Stimulated activated CD8-positive, alpha-beta memory T cell treated with anti-CD3 and anti-CD28 coated beads, Interleukin-4, amount 100 ng/mL, for 4 hours (primary cell): Measurements from ENCODE around the gene AXIN1.
"Not testable (repeated sequence)": the region's sequence is repeated elsewhere in the genome, so short reads cannot be mapped to it uniquely, and the experiment has no call there.

Experiments used
- DNase-seq, 2 donors: peaks; one replicate each; pipeline ENCODE4 v3.0.0-alpha.2; 2020; ENCODE audit warnings: low read depth in 2 of 2, low spot score in 1 of 2

Gene AXIN1

DNA sequence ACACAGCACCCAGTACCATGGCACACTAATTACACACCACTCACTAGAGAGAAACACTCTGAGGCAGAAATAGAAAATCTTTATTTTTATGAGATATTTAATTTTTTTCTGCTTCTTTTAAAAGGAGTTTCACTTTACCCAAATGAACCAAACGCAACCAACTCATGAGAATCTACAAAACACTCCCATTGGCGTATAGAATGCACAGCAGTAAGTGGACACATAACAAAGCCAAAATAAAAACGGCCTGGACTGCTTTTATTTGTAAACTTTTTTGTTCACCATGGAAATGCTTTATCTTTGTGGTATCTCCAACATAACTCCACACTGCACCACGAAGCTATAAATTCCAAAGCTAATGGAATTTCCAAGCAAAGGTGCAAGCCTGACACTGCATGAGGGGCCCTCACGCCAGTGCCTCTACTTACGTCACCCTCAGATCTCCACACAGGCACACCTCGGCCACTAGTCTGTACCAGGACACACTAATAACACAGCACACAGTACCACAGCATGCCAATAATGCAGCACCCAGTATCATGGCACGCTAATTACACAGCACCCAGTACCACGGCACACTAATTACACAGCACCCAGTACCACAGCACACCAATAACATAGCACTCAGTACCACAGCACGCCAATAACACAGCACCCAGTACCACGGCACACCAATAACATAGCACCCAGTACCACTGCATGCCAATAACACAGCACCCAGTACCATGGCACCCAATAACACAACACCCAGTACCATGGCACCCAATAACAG, 17.5 kb downstream of the AXIN1 start:
- not testable (repeated sequence) for DNase-seq

- not testable (repeated sequence) for DNase-seq
These were observed 18.2 kb downstream of the AXIN1 start for GRCh38 chr16:334164-334832.

DNA sequence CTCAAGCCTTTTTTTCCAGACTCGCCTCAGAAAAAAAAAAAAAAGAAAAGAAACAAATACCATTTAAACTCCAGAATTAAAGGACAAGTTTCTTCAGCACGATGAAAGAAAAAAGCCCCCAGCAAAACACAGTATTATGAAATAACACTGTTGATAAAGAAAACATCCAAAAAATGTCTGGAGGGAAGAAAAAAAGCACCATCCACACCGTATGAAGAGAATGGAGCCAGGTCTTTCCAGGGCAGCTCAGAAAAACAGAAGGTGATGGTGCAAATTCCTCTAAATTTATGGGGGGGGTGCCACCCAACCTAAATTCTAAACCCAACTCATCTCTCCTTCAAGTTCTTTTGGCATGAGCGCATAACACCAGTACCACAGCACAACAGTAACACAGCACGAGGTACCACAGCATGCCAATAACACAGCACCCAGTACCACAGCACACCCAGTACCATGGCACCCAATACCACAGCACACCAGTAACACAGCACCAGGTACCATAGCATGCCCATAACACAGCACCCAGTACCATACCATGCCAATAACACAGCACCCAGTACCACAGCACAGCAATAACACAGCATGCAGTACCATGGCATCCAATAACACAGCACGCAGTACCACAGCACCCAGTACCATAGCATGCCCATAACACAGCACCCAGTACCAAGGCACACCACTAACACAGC, 19.0 kb downstream of the AXIN1 start:
- DNase-seq = no peak

DNA sequence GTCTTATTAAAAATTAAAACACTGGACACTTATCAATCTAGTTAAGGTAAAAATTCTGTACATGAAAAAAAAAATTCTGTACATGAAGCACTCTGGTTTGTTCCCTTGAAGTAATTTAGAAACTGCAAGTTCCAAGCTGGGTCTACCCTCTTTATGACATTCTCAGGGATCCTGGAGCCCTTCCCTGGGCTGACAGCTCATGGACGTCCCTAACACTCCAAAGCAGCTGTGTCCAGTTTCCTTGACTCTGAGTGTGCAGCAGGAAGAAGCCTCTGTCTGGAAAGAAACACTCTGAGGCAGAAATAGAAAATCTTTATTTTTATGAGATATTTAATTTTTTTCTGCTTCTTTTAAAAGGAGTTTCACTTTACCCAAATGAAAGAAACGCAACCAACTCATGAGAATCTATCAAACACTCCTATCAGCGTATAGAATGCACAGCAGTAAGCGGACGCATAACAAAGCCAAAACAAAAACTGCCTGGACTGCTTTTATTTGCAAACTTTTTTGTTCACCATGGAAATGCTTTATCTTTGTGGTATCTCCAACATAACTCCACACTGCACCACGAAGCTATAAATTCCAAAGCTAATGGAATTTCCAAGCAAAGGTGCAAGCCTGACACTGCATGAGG, 21.2 kb downstream of the AXIN1 start:
- DNase-seq = not testable (repeated sequence)

DNA sequence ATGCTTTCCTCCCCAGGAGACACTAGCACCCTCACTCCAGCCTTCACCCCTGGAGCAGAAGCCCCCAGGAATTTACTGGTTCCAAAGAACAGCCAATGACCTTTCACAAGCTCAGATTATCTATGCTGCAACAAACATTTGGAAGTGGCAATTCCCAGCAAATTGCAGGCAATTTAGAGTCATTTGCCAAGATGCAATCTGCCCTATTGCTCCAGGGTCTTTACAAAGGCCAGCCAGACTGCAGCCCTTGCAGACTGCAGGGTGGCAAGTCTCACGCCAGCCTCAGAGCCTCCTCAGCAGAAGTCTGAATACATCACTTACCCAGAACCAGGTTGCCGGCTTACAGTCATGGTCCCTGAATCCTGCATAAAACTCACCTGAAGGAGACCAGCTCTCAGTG, 21.8 kb downstream of the AXIN1 start:
- DNase-seq = no peak

DNA sequence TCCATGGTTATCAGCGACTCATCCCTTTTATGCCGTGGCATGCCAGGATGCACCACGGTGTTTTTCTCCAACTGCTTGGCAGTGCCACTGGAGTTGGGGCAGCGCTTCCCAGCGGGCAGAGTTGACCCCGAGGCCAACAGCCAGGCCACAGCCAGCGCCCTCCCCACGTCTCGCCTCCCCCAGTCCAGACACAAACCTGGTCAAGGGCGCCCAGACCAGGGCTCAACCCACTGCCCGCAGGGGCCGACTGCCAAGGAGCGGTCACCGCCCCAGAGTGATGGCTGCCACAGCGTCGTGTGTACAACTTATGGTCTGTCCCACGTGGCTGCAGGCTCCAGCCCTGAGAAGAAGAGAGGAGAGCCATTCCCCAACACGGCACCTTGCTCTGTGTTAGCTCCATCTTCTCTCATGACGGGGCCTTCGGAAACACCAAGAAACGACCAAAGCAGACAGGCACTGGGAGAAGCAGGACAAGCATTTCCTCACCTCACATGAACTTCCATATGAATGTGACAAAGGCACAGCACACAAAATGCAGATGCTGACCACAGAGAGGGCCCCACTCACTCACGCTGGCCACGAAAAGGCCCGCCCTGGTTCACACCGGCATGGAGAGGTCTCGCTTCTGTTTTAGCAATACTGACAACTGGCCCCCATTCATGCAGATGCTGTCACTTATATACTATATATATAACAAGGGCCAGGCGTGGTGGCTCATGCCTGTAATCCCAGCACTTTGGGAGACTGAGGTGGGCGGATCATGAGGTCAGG, 27.0 kb downstream of the AXIN1 start:
- DNase-seq = no peak

GRCh38 chr16:324451-325334, 27.8 kb downstream of the AXIN1 start:
- DNase-seq = peak; percentile 28 to 32

- no peak for DNase-seq
These were observed 28.4 kb downstream of the AXIN1 start for GRCh38 chr16:324201-324450.

DNA sequence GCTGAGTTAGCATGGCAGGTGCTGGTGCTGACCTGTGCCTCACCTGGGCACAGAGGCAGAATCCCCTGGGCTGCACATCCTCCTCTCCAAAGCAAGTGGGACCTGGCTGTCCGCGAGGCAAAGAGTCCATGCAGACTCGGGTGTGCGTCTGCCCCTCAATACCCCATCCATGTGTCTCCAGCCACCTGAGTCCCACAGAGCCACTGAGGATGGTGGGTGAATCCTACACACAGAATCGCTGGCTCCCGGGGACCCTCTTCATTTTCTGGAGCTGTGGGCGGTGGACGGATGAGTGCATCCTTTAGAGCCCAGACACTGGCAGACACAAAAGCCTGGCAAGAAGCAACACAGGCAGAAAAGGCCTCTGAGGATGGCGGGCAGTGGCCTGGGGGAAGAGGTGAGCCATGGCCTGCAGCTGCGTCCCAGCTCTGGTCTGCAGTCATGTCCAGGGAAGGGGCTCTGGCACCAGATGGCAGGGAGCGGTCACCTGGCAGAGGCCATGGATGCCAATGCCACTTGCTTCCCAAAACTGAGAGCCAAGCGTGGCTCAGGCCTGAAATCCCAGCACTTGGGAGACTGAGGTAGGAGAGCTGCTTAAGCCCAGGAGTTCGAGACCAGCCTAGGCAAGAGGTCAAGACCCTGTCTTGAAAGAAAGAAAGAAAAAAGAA, 29.9 kb downstream of the AXIN1 start:
- DNase-seq = no peak

GRCh38 chr16:321532-321931, 31.0 kb downstream of the AXIN1 start:
- no peak for DNase-seq

- DNase-seq = no peak
These were observed 32.3 kb downstream of the AXIN1 start for GRCh38 chr16:320206-320605.

- DNase-seq = no peak
These were observed 33.9 kb downstream of the AXIN1 start for GRCh38 chr16:318628-319027.

DNA sequence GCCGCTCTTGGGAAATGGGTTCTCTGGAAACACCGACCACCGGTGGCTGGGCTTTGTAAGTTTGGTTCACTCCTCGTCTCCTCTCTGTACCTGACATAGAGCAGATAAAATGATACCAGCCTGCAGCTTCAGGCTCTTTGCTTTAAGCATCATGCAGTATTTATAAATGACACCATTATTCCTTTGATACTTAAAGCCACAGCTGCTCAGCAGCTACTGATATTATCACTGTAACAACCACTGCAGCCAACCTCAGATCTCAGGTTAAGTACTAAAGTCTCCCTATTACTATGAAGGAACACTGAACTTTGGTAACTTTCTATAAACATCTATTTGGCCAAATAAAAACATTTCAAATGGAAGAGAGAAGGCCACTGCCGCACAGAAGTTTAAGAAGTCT, 34.9 kb downstream of the AXIN1 start:
- no peak for DNase-seq

GRCh38 chr16:316741-317464, 35.6 kb downstream of the AXIN1 start:
- no peak for DNase-seq

DNA sequence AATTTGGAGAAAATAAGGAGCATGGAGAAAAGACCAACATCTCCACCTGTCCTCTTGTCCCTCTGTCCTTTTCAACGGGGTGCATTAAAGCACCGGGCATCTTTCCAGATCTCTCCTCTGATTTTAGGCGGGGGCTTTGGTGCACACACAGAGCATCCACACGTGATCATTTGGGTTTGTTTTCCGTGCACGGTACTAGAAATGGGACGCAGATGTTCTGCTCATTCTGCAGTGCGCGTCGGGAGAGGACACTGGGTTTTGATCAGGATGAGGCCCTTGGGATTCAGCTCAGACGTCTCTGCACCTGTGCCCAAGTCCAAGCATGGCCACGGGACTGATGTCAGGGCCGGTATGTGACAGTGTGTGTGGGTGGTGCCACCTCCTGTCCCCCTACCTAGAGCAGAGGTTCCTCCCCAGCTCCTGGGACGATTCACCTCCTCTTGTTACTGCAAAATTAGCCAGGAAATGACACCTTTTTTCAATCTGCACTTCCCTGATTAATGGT, 37.7 kb downstream of the AXIN1 start:
- DNase-seq = no peak

- no peak for DNase-seq
These were observed 38.2 kb downstream of the AXIN1 start for GRCh38 chr16:314351-314750.

DNA sequence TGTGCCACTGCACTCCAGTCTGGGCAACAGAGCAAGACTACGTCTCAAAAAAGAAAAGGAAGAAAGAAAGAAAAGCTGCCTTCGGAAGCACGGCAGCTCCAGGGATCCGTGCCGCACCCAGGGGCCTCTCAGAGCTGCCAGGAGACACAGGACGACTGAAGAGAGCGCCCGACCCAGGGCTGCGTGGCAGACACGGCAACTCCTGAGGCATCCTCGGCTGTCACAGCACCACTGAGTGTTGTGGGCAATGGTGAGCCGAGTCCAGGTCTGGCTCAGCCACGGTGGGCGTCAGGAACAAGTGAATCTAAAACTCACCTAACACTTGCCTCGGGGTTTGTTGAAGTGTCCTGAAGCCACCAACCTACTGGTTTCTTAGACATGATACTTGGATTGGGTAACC, 40.8 kb downstream of the AXIN1 start:
- no peak for DNase-seq

DNA sequence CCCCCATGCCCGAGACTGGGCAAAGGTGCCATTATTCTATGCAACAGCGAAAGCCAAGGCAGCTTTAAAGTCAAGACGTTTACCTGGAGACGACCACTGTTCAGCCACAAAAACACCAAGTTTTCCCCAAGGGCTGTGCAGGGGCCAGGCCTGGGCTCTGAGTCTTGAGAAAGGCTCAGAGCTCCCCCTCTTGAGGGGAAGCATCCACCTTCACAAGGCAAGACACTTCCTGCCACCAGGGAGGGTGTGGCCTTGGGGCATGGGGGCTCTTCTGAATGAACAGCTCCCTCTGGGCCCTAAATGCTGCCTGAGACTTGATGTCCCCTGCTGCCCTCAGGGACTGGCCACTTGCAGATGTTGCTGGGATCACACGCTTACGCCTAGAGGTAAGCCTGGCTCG, 43.0 kb downstream of the AXIN1 start:
- DNase-seq = no peak
